GM19239 (cell line): ENCODE data around the gene TRIL.

Experiments
- DNase-seq: peaks from one replicate; pipeline ENCODE4 v3.0.0; 2011; ENCODE audit warnings: low spot score; ENCODE audit not compliant: insufficient read length
- FAIRE-seq: peaks from 2 replicates; lab custom pipeline; 2011; peaks lifted over from hg19 to GRCh38; lab: Jason Lieb, UNC

Gene TRIL

DNA sequence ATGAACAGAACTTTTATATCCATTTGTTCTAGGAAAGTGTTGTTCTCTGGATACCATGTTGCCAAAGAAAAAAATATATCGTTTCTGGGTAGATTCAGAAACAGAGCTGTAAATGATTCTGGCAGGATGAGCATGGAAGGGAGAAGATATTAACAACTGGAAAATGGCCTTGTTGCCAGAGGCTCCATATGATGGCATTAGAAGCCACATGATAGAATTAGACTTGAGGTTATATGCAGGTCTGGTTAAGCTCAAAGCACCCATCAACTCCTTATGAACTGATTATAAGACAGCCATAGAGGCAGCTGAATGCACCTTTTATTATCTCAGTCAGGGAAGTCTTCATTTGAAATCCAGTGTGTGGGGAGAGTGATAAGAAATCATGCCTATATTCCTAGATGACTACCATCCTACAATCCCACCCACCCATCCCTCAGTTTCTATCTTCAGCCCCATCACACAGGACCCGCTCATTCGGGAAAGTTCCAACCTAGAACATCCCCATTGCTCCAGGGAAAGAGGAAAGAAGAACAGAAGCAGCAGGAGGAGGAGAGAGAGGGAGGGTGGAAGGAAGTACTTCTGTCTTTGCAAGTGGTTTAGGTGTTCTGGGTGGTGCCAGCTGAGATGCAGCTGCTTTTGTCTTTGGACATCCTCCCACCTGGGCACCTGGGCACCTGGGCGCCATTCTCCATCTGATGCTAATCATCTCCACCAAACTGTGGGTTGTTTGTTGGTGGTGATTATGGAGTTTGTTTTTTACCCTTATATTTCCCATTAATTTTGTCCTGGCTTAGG, 25.5 kb upstream of the TRIL start:
- DNase-seq (no peak), FAIRE-seq (no peak)

DNA sequence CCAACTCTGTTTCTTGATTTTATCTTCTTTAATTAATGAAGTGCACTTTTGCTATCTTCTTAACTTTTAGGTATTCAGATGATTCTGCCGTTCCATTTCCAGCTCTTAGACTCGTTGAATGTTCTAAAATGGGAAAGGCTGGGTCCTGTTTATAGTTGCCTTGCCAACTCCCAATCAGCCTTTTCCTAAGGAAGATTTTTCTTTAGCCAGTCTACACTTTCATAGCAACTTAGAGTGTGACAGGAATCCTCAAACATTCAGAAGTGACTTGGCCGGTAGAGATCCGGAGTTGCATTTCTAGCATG, 23.0 kb upstream of the TRIL start:
- no peak for DNase-seq
- no peak for FAIRE-seq

- DNase-seq, result no peak
- FAIRE-seq, result no peak
These were observed 22.5 kb upstream of the TRIL start for GRCh38 chr7:28980451-28981160.

DNA sequence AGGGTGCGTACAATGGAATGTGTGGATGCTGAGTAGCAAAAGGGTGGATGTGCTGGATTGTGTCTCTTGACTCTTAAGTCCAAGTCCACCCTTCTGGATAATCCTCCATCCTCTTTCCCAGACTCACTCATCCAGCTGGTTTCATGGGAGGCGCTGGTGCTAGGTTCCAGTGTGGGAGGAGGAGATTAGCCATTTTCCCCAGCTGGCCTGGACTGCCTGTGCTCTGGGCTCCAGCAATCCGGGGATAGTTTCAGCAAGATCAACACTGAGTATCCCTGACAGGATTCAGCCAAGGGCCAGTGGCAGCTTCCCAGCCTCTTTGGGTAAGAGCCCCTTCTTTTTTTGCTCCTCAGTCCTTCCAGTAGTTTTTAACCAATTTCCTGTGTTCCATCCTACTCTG, 21.6 kb upstream of the TRIL start:
- no peak for DNase-seq
- no peak for FAIRE-seq

DNA sequence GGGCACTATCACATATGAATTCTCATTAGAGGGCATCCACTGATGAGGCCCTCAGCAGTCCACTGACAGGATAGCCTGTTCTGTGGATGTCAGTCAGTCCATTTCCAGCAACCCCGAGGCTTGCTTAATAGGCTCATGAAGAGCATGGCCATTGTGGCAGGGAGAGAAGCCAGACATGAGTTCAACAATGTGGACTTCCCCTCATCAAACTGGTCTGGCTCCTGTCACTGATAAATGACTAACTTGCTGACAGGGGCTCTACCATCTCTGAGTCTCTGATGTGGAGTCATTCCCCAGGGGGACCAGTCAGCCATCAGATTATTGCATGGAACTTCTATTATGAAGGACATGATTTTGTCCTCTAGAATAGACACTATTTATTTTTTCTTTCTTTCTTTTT, 19.8 kb upstream of the TRIL start:
- no peak for DNase-seq
- FAIRE-seq, result no peak

DNA sequence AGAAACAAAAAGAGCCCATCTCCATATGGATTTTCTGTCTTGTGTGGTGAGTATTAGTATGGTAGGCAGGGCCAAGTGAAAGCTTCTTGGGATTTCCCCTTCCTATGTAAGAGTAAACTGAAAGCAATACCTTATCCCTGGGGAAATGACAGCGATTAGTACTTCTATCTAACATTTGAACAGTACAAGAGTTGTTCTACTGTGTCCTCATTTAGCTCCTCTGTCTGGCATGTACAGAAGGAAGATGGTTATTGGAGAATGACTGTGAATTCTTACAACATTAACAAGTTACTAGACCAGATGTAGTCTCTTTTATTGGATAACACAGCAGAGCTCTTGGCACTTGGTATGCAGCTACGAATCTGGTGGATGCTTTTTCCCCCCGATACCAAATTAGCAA, 17.9 kb upstream of the TRIL start:
- DNase-seq (no peak), FAIRE-seq (no peak)

DNA sequence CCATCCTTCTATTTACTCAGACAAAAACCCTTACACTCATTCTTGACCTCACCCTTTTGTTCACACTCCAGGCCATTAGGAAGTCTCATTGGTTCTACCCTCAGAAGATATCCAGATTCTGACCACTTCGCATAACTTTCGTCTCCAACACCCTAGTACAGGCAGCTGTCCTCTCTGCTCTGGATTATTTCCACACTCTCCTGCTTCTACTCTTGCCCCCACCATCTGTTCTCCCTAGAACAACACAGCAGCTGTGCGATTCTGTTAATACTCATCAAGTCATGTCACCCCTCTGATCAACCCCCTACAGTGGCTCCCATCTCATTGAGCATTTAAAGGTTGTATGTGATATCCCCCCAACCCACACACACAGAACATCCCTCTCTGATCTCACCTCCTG, 15.5 kb upstream of the TRIL start:
- FAIRE-seq (no peak), DNase-seq (no peak)

DNA sequence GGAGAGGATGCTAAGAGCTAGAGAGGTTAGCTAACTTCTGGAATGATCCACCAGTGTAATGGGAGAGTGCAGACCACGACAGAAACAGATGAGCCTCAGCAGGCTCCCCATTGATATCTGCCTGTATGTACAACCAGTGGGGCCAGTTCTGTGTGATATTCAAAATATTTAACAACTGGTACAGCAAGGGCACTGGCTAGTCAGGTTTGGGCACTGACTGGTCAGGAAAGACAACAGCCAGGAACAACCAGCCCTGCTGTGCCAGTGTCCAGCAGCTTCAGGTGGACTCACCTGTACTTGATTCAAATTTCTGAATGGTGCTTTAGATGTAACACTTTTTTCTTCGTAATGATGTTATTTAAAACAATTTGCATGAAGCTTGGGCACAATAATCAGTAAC, 5.9 kb upstream of the TRIL start:
- no peak for FAIRE-seq
- DNase-seq, result no peak

DNA sequence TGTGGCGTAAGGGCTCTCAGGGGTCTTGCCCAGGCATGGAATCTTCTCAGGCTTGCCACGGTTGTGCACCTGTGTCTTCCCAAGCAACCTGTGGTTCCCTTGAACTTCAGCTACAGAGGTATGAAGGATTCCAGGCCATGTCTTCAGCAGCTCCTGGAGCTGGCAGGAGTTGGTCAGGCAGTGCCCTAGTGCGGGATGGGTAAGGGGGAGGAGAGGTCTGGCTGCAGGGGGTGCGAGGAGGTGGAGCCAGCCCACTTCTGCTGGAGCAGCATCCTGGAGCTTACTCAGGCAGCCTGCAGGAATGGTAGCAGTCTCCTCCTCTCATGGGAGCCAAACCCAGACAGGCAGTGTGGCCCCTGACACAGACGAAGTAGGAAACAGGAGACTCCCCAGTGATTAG, 3.8 kb upstream of the TRIL start:
- FAIRE-seq, result no peak
- no peak for DNase-seq

GRCh38 chr7:28960071-28960840, 2.1 kb upstream of the TRIL start:
- DNase-seq (no peak), FAIRE-seq (no peak)

GRCh38 chr7:28958980-28959347, 834 bp upstream of the TRIL start:
- DNase-seq, result no peak
- FAIRE-seq, result no peak

DNA sequence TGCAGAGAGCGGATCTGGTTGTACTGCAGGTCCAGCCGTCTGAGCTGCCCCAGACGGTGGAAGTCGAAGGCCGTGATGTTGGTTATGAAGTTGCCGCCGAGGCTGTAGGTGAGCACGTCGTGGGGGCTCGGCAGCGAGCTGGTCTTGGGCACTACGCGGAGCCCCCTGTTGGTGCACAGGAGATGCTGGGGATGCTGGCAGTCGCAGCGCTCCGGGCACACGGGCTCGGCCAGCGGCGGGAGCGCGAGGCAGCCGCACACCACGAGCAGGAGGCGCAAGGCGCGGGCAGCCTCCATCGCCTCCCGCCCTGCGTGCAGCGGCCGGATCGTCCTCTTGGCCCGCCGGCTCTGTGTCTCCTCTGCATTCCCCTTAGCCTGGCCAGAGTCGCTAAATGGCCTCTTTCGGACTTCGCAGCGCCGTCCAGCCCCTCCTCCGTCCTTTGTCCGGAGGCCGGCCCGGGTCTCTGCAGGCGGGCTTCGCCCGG, 337 bp downstream of the TRIL start:
- DNase-seq, result no peak
- no peak for FAIRE-seq

- no peak for DNase-seq
- no peak for FAIRE-seq
These were observed 923 bp downstream of the TRIL start for GRCh38 chr7:28957064-28957750.

DNA sequence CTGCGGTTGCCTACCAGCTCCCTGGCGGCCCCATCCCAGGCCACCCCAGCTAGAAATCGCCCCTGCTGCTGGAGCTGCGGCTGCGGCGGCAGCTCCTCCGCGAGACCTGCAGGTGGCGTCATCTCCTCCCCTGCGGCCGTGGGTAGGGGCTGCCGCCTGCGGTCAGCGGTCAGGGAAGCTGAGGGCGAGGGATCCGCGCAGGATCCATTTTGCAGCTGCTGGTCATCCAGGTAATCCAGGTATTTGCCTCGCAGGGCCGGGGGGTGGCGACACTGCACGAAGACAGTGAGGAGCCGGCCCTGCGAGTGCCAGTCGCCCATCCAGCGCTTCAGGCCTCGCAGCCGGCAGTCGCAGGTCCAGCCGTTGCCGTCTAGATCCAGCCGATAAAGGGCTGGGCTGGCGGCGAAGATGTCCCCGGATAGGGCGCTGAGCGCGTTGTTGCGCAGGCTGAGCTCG, 1.5 kb downstream of the TRIL start:
- DNase-seq (no peak), FAIRE-seq (no peak)

DNA sequence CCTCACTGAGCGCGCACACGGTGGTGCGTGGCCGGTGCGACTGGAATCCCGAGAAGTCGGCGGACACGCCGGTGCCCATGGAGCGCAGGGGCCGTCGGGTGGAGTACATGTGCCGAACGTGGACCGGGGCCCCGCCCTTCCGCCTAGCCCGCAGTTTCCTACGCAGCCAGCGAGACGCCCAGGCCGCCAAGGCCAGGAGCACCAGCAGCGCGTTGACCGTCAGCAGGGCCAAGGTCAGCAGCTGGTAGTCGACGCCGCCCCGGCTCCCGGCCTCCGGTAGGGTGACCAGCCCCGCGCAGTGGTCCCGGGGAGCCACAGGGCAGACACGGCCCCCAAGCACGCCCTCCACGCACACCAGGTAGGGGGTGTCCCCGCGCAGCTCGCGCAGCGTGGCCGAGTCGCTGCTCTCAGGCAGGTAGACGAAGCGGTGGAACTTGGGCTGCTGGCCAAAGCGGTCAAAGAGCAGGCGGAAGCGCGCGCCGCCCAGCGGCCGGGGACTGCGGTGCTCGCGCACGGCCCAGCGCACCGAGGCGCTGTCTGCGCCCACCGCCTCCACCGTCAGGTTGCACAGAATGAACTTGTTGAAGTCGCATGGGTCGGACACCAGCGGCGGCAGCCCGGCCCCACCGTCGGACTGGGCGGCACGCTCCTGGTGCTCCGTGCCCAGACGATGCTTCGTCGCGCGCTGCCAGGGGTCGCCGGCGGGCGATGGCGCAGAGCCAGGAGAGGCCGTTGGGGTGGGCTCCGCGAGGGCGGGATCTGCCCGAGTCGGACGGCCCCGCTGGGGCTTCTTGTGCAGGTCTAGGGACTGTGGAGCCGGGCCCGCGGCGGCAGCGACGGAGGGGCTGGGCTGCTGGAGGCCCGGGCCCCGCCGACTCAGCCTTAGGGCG, 2.2 kb downstream of the TRIL start:
- DNase-seq, result no peak

GRCh38 chr7:28955356-28955717, 2.8 kb downstream of the TRIL start:
- DNase-seq (no peak), FAIRE-seq (no peak)

More for the DNA sequence above, 2.2 kb downstream of the TRIL start:
- FAIRE-seq, result no peak

DNA sequence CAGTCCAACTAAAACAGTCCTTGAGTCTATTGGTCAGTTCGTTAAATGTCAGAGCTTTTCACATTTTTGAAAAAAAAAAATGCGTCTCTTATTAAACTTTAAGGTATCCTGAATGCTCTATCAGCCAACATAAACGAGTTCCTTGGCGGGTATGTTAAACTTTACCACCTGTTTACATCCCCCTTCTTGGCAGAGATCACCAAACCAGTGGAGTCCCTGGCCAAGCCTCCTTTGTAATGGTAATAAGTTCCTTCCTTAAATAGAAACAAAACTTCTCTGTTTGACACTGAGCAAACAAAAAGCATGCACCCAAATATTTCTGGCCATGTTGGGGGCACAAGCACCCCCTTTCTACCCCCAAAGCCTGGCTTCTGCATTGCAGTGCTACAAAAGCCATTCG, 3.2 kb downstream of the TRIL start:
- FAIRE-seq (no peak), DNase-seq (no peak)

GRCh38 chr7:28954471-28954870, 3.7 kb downstream of the TRIL start:
- no peak for DNase-seq

GRCh38 chr7:28953633-28954032, 4.5 kb downstream of the TRIL start:
- DNase-seq (no peak), FAIRE-seq (no peak)

More at GRCh38 chr7:28954471-28954870, 3.7 kb downstream of the TRIL start:
- FAIRE-seq, result no peak

DNA sequence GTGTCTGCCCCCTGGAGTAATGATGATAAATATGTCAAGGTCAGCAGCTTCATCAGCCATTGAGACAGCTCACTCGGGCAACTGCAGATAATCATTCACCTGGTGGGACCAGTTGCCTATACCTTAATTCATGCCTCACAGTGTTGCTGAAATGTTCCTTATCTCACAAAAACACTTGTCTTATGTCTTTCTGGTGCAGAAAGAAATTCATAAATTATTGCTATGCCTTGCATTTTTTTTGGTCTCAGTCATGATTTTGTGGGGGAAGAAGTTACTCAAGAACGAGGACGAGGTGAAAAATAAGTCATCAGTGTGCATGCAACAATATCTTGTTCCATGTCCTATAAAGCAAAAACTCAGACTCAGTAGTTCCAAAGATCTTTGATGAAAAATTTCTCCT, 16.0 kb downstream of the TRIL start:
- FAIRE-seq (no peak), DNase-seq (no peak)
